ENCODE results near the gene TBC1D5. TPM values are rescaled to one million over a fixed set of nuclear protein-coding genes. Genes with fewer than 3 reads are reported as not detected.
"Not testable (repeated sequence)": the region's sequence is repeated elsewhere in the genome, so short reads cannot be mapped to it uniquely, and the experiment has no call there.

The TBC1D5 gene
- total and polyA plus RNA-seq, 2 experiments from 2014 or later, result 31.0 to 69.9 TPM

DNA sequence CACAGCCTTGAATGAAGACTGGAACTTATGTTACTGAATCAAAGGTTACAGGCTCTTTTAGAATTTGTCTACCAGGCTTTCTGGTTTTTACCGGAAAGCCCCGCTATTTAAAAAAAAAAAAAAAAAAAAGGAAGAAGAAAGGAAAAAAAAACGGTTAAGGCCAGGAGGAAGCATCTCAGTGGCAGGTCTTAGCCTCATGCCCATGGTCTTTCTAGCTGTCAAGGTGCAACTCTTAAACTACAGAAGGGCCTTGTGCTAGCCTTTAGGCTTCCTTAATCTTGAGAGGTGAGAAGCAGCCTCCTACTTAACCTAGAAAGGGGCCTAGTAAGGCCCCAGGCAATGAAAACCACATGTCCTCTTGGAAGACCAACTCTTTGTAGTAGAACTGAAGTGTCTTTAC lies 77.5 kb downstream of the TBC1D5 start:
- H3K36me3 ChIP-seq (ENCODE audit: low read depth), result no peaks in the 10 kb centered on the region
- no peaks in the 10 kb centered on the region for H3K27me3 ChIP-seq (replicated peaks; ENCODE audit: insufficient read depth)
- H3K9me2 ChIP-seq (ENCODE audit: insufficient read depth), result no peaks in the 10 kb centered on the region
- TF ChIP-seq EZH2 (IDR thresholded peaks at IDR 0.05; ENCODE audit: insufficient read depth, poor library complexity, severe bottlenecking), result no peak
- no peak for TF ChIP-seq EZH2phosphoT487 (IDR thresholded peaks at IDR 0.05; ENCODE audit: insufficient read depth, low read depth)
- DNase-seq, result no peak
- in situ Hi-C loops (cut with MboI), result no loop called here
- H3K27ac ChIP-seq, result no peak overlapping the region
- H3K9ac ChIP-seq, result no peak overlapping the region
- no peaks in the 10 kb centered on the region for H3K9me3 ChIP-seq (ENCODE audit: low read depth)
- no peak overlapping the region for H3K4me3 ChIP-seq
- H2AFZ ChIP-seq, result no peak overlapping the region
- H3K4me2 ChIP-seq (ENCODE audit: unreplicated experiment), result no peak overlapping the region
- no peaks in the 10 kb centered on the region for H3K79me2 ChIP-seq (ENCODE audit: insufficient read depth)
- H3F3A ChIP-seq (ENCODE audit: insufficient read depth), result no peaks in the 10 kb centered on the region
- no peaks in the 10 kb centered on the region for H3K4me1 ChIP-seq (ENCODE audit: insufficient read depth)
- no peaks in the 10 kb centered on the region for H4K20me1 ChIP-seq (ENCODE audit: insufficient read depth)
- WGBS, 2 experiments (ENCODE audit: low coverage in 1 of 2, low lambda C conversion rate in 2 of 2, missing lambda C conversion rate in 2 of 2), result 97 to 100% methylated on average over 3 of the region's 3 CpGs

DNA sequence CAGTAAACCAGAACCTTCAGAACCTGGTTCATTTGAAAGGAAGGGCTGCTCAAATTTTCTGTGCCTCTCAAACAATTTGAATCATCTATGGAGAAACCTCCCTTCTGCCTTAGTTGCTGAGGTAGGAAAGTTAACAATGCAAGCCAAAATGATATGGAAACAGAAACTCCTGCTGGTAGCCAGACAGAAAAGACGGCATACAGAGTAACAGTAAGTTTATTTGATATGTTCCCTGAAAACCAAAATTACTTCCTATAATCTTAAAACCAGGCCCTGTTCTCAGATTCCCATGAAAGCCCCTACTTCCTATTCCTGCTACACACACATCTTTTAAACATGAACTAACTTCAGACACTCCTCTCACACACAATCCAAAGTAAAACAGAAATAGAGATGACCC lies 86.2 kb downstream of the TBC1D5 start:
- no peak for DNase-seq
- H4K20me1 ChIP-seq (ENCODE audit: insufficient read depth), result no peaks in the 10 kb centered on the region
- no peaks in the 10 kb centered on the region for H3K4me1 ChIP-seq (ENCODE audit: insufficient read depth)
- 97 to 100% methylated on average over 1 of the region's 1 CpG for WGBS, 2 experiments (ENCODE audit: low coverage in 1 of 2, low lambda C conversion rate in 2 of 2, missing lambda C conversion rate in 2 of 2)
- H3K36me3 ChIP-seq (ENCODE audit: low read depth), result no peaks in the 10 kb centered on the region
- TF ChIP-seq EZH2 (IDR thresholded peaks at IDR 0.05; ENCODE audit: insufficient read depth, poor library complexity, severe bottlenecking) (no peak), EZH2phosphoT487 (IDR thresholded peaks at IDR 0.05; ENCODE audit: insufficient read depth, low read depth) (no peak)
- H3K9me2 ChIP-seq (ENCODE audit: insufficient read depth), result no peaks in the 10 kb centered on the region
- no peak overlapping the region for H3K4me2 ChIP-seq (ENCODE audit: unreplicated experiment)
- H3K9me3 ChIP-seq (ENCODE audit: low read depth), result no peaks in the 10 kb centered on the region
- no peak overlapping the region for H2AFZ ChIP-seq
- H3K79me2 ChIP-seq (ENCODE audit: insufficient read depth), result no peaks in the 10 kb centered on the region; the same call in 1 of the 2 replicates
- in situ Hi-C loops (cut with MboI), result no loop called here
- no peaks in the 10 kb centered on the region for H3F3A ChIP-seq (ENCODE audit: insufficient read depth)
- no peak overlapping the region for H3K9ac ChIP-seq
- no peak overlapping the region for H3K4me3 ChIP-seq
- no peaks in the 10 kb centered on the region for H3K27me3 ChIP-seq (replicated peaks; ENCODE audit: insufficient read depth)
- H3K27ac ChIP-seq, result no peak overlapping the region

DNA sequence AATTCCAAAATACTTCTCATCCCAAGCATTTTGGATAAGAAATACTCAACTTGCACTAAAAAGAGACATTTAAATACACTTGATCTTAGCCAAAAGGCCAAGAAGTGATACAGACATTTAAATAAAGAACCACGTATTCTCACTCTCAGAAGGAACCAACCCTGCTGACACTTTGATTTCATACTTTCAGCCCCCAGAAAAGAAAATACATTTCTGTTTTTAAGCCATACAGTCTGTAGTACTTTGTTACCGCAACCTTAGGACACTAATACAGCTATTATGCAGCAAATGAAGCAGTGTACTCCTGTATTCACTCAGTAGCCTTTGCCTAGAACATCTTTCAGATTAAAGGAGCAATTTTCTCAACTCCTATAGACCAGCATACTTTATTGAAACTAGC lies 86.7 kb downstream of the TBC1D5 start:
- Histone ChIP-seq H4K20me1 (ENCODE audit: insufficient read depth) (no peaks in the 10 kb centered on the region), H3K9me2 (ENCODE audit: insufficient read depth) (no peaks in the 10 kb centered on the region), H3K9me3 (ENCODE audit: low read depth) (no peaks in the 10 kb centered on the region), H3K27ac (no peak overlapping the region), H3K9ac (no peak overlapping the region), H3K36me3 (ENCODE audit: low read depth) (no peaks in the 10 kb centered on the region), H3K4me3 (no peak overlapping the region), H2AFZ (no peak overlapping the region), H3K27me3 (replicated peaks; ENCODE audit: insufficient read depth) (no peaks in the 10 kb centered on the region), H3F3A (ENCODE audit: insufficient read depth) (no peaks in the 10 kb centered on the region), H3K4me1 (ENCODE audit: insufficient read depth) (no peaks in the 10 kb centered on the region), H3K79me2 (ENCODE audit: insufficient read depth) (no peaks in the 10 kb centered on the region; the same call in 1 of the 2 replicates), H3K4me2 (ENCODE audit: unreplicated experiment) (no peak overlapping the region)
- WGBS, 2 experiments (ENCODE audit: low coverage in 1 of 2, low lambda C conversion rate in 2 of 2, missing lambda C conversion rate in 2 of 2), result 94 to 96% methylated on average over 2 of the region's 2 CpGs
- in situ Hi-C loops (cut with MboI), result no loop called here
- TF ChIP-seq EZH2phosphoT487 (IDR thresholded peaks at IDR 0.05; ENCODE audit: insufficient read depth, low read depth), result no peak
- TF ChIP-seq EZH2 (IDR thresholded peaks at IDR 0.05; ENCODE audit: insufficient read depth, poor library complexity, severe bottlenecking), result no peak
- no peak for DNase-seq

DNA sequence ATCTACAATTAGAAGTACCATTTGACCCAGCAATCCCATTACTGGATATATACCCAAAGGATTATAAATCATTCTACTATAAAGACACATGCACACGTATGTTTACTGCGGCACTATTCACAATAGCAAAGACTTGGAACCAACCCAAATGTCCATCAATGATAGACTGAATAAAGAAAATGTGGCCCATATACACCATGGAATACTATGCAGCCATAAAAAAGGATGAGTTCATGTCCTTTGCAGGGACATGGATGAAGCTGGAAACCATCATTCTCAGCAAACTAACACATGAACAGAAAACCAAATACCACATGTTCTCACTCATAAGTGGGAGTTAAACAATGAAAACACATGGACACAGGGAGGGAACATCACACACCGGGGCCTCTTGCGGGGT lies 92.7 kb downstream of the TBC1D5 start:
- H3K4me2 ChIP-seq (ENCODE audit: unreplicated experiment); DNase-seq; H2AFZ ChIP-seq; H3K27ac ChIP-seq; H3K9me3 ChIP-seq (ENCODE audit: low read depth); H3K27me3 ChIP-seq (replicated peaks; ENCODE audit: insufficient read depth); H3K36me3 ChIP-seq (ENCODE audit: low read depth); H3K9me2 ChIP-seq (ENCODE audit: insufficient read depth); in situ Hi-C loops (cut with MboI); H3K4me1 ChIP-seq (ENCODE audit: insufficient read depth); H4K20me1 ChIP-seq (ENCODE audit: insufficient read depth); H3F3A ChIP-seq (ENCODE audit: insufficient read depth); H3K9ac ChIP-seq; H3K4me3 ChIP-seq: not testable (repeated sequence)
- H3K79me2 ChIP-seq (ENCODE audit: insufficient read depth), result peaks cover 20% of the 10 kb centered on the region
- WGBS, 2 experiments (ENCODE audit: low coverage in 1 of 2, low lambda C conversion rate in 2 of 2, missing lambda C conversion rate in 2 of 2), result 89 to 98% methylated on average over 4 of the region's 4 CpGs

DNA sequence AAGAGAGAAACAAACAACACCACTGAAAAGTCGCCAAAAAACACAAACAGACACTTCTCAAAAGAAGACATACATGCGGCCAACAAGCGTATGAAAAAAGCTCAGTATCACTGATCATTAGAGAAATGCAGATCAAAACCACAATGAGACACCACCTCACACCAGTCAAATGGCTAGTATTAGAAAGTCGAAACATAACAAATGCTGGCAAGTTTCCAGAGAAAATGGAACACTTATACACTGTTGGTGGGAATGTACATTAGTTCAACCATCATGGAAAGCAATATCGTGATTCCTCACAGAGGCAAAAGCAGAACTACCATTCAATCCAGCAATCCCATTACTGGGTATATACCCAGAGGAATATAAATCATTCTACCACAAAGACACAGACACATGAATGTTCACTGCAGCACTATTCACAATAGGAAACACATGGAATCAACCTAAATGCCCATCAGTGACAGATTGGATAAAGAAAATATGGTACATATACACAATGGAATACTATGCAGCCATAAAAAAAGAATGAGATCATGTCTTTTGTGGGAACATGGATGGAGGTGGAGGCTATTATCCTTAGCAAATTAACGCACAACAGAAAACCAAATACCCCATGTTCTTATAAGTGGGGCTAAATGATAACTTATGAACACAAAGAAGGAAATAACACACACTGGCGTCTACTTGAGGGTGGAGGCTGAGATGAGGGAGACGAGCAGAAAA lies 93.6 kb downstream of the TBC1D5 start:
- H3K4me3 ChIP-seq; in situ Hi-C loops (cut with MboI): not testable (repeated sequence)
- 94 to 96% methylated on average over 8 of the region's 8 CpGs for WGBS, 2 experiments (ENCODE audit: low coverage in 1 of 2, low lambda C conversion rate in 2 of 2, missing lambda C conversion rate in 2 of 2)

More for the DNA sequence above, 93.6 kb downstream of the TBC1D5 start:
- H3K9me3 ChIP-seq (ENCODE audit: low read depth); H3K27me3 ChIP-seq (replicated peaks; ENCODE audit: insufficient read depth); H4K20me1 ChIP-seq (ENCODE audit: insufficient read depth); DNase-seq; H3K9ac ChIP-seq; H3K4me2 ChIP-seq (ENCODE audit: unreplicated experiment); H3K36me3 ChIP-seq (ENCODE audit: low read depth); H2AFZ ChIP-seq; H3K9me2 ChIP-seq (ENCODE audit: insufficient read depth); H3K27ac ChIP-seq: not testable (repeated sequence)
- H3K4me1 ChIP-seq (ENCODE audit: insufficient read depth), result peaks cover 14% of the 10 kb centered on the region
- H3K79me2 ChIP-seq (ENCODE audit: insufficient read depth), result peaks cover 20% of the 10 kb centered on the region
- peaks cover 18% of the 10 kb centered on the region; the same call in 1 of the 2 replicates for H3F3A ChIP-seq (ENCODE audit: insufficient read depth)

Data from GM23248 (cell line).